Thoracic aorta (tissue), 2 donors: ENCODE data around the gene WDFY3. TPM values are rescaled to one million over a fixed set of nuclear protein-coding genes. Genes with fewer than 3 reads are reported as not detected.

Experiments
- ATAC-seq: fragments of 150-250 bp; one replicate; pipeline ENCODE4 v1.8.0; 2017; ENCODE audit warnings: low read depth; ENCODE audit not compliant: insufficient number of reproducible peaks, low FRiP score
- DNase-seq: peaks from one replicate; pipeline ENCODE4 v3.0.0-alpha.2; 2020; ENCODE audit warnings: low spot score
- H3K27ac ChIP-seq, 2 donors: fragments of 200-600 bp; sonication (generic); 1 replicate in 1 of 2; 2 replicates in 1 of 2; pipeline ENCODE4 v1.5.1; 2016; ENCODE audit warnings: mild to moderate bottlenecking in 2 of 2, moderate library complexity in 2 of 2
- H3K27me3 ChIP-seq: fragments of 200-600 bp; sonication (generic); replicated peaks from 2 replicates; pipeline ENCODE4 v1.6.0; 2016; ENCODE audit warnings: mild to moderate bottlenecking; ENCODE audit not compliant: insufficient read depth
- H3K36me3 ChIP-seq: fragments of 200-600 bp; sonication (generic); one replicate; pipeline ENCODE4 v1.5.1; 2016
- H3K4me1 ChIP-seq, 2 donors: fragments of 200-600 bp; sonication (generic); 1 replicate in 1 of 2; 2 replicates in 1 of 2; pipeline versions ENCODE4 v1.5.1 to v1.6.0; 2016; ENCODE audit warnings: low read depth in 2 of 2, mild to moderate bottlenecking in 1 of 2; ENCODE audit not compliant: control insufficient read depth in 1 of 2
- H3K4me3 ChIP-seq: fragments of 200-600 bp; sonication (generic); 2 replicates; pipeline ENCODE4 v1.5.1; 2016; ENCODE audit warnings: mild to moderate bottlenecking
- H3K9me3 ChIP-seq: fragments of 200-600 bp; sonication (generic); 2 replicates; pipeline ENCODE4 v1.5.1; 2016
- total RNA-seq, 2 donors: library from RNA; depleted of rRNA; stranded (reverse); fragments of >200 nt; gene quantifications; one replicate each; pipeline versions ENCODE4 v1.1.0 to v1.2.3, GENCODE V29; 2016
- TF ChIP-seq, protein P1 (sequence below): fragments of 200-600 bp; sonication (generic); IDR thresholded peaks from one replicate; pipeline ENCODE4 v1.5.1; 2019; ENCODE audit warnings: antibody characterized with exemption

The WDFY3 gene
- total RNA-seq, 2 donors from 2014 or later, result 116 to 140 TPM

DNA sequence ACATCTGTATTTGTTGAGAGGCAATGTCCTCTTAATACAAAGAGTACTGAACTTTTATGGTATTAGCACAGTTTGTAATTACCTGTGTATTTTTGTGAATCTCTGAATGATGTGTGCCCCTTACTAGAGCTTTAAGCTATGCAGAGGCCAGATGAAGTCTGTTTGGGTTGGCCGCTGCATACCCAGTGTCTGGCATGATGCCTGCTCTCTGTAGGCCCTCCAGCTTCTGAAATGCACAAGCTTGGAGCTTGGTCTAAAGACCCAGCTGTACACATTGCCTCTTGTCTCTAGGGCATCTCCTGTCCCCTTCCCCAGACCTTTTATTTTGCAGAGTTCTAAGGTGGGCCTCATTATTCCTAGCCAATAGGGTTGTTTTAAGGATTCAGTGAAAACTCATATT is 315.0 kb downstream of the WDFY3 start:
- H3K4me3 ChIP-seq, result no peak overlapping the region
- TF ChIP-seq, protein P1, sequence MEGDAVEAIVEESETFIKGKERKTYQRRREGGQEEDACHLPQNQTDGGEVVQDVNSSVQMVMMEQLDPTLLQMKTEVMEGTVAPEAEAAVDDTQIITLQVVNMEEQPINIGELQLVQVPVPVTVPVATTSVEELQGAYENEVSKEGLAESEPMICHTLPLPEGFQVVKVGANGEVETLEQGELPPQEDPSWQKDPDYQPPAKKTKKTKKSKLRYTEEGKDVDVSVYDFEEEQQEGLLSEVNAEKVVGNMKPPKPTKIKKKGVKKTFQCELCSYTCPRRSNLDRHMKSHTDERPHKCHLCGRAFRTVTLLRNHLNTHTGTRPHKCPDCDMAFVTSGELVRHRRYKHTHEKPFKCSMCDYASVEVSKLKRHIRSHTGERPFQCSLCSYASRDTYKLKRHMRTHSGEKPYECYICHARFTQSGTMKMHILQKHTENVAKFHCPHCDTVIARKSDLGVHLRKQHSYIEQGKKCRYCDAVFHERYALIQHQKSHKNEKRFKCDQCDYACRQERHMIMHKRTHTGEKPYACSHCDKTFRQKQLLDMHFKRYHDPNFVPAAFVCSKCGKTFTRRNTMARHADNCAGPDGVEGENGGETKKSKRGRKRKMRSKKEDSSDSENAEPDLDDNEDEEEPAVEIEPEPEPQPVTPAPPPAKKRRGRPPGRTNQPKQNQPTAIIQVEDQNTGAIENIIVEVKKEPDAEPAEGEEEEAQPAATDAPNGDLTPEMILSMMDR, result no peak
- DNase-seq, result no peak
- H3K4me1 ChIP-seq, result no peaks in the 10 kb centered on the region
- no peaks in the 10 kb centered on the region for H3K27me3 ChIP-seq
- H3K36me3 ChIP-seq, result no peaks in the 10 kb centered on the region
- ATAC-seq, result no peak
- no peaks in the 10 kb centered on the region for H3K9me3 ChIP-seq
- no peak overlapping the region for H3K27ac ChIP-seq

DNA sequence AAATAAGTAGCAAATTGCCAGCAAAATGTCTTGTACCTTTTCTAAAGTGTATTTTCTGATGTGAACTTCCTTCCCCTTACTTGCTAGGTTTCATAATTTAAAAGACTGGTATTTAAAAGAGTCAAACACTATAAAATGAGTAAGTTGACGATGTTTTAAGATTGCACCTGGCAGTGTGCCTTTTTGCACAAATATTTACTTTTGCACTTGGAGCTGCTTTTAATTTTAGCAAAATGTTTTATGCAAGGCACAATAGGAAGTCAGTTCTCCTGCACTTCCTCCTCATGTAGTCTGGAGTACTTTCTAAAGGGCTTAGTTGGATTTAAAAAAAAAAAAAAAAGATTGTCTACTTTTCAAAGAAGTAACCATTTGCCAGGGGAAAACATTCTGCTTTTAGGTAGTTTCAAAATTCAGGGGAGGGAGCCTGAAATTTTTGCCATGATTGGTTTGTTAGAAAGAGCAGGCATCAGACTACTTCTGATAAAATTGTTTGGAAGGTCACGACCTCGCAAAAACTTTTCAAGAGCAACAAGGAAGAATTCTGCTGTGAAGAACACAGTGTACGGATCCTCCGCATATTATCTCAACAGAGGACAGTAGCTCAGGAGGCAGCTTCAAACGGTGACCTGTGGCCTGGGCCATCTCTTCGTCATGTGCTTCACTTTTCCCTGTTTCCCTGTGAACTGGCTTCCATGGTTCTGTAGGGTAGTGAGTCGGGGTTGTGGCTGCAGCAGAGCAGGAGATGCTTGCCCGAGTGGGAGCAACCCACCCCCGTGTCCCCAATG is 317.4 kb downstream of the WDFY3 start:
- no peak overlapping the region for H3K4me3 ChIP-seq
- H3K27ac ChIP-seq, result no peak overlapping the region
- no peaks in the 10 kb centered on the region for H3K9me3 ChIP-seq
- H3K27me3 ChIP-seq, result no peaks in the 10 kb centered on the region
- TF ChIP-seq, protein P1, result no peak
- DNase-seq (no peak), ATAC-seq (no peak)
- H3K4me1 ChIP-seq, result no peaks in the 10 kb centered on the region
- no peaks in the 10 kb centered on the region for H3K36me3 ChIP-seq

DNA sequence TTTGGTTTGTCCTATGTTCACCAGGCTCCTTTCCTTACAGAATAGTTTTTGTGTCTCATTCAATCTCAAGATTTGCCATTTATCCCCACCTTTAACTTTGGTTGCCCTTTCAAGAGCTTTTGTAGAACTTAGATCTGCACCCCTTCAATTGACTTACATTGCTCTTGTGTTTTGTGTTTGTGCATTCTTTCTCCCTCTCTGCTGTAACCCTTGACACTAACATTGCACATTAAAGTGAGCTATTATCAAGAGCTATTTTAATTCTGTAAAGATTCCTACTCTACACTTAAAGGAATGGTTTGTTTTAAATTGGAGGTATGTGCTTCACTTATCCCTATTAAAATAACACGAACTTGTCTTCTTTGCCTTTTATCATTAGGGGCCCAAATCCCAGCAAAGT is 318.3 kb downstream of the WDFY3 start:
- no peaks in the 10 kb centered on the region for H3K36me3 ChIP-seq
- ATAC-seq (no peak), DNase-seq (no peak)
- TF ChIP-seq, protein P1, result no peak
- H3K9me3 ChIP-seq, result no peaks in the 10 kb centered on the region
- H3K4me1 ChIP-seq, result no peaks in the 10 kb centered on the region
- no peaks in the 10 kb centered on the region for H3K27me3 ChIP-seq
- H3K27ac ChIP-seq, result no peak overlapping the region
- H3K4me3 ChIP-seq, result no peak overlapping the region

DNA sequence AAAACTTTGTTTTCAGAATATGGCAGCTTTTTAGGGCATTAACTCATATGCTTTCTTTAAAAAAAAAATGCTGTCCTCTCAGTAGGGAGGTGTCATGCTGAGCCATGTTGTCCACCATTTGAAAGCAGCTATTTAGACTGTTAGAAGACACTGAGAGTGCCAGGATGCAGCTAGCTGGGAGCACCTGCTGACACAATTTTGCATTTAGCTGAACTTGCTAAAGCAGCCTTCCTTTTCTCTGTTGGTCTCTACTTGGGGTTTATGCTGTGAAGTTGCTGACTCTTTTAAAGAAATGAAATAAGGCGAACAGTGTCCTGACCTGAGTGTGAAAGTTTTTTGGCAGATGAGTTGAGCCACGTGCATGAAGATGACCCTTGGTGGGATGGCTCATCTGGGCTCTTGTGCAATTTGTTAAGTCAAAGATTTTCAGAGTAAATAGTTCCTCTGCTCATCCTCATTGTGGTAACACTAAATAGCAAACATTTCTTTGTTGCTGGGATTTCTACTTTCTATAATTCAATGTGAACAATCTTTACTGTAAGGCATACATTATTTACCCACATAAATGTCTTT is 319.1 kb downstream of the WDFY3 start:
- Histone ChIP-seq H3K4me3 (no peak overlapping the region), H3K36me3 (no peaks in the 10 kb centered on the region), H3K27ac (no peak overlapping the region), H3K27me3 (no peaks in the 10 kb centered on the region), H3K9me3 (no peaks in the 10 kb centered on the region), H3K4me1 (no peaks in the 10 kb centered on the region)
- TF ChIP-seq, protein P1, result no peak
- no peak for DNase-seq
- no peak for ATAC-seq

DNA sequence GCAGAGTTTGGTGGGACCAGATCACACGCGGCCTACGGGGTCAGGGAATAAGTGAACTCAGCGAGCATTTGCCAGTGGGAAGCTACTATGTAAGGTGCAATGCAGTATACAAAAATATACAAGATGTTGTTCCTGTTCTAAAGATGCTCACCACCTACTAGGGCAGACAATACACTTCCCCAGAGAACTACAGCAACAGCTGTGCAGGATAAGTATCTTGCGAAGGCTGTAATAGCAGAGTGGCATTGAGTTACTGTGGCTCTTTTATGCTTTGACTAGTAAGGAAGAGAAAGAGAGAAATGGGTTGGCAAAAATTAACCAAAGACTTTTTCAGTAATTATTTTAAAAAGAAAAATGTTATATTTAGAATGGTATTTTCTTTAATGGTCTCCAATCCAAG is 322.4 kb downstream of the WDFY3 start:
- Histone ChIP-seq H3K9me3 (no peaks in the 10 kb centered on the region), H3K4me1 (no peaks in the 10 kb centered on the region), H3K27ac (no peak overlapping the region), H3K36me3 (no peaks in the 10 kb centered on the region), H3K27me3 (no peaks in the 10 kb centered on the region), H3K4me3 (no peak overlapping the region)
- TF ChIP-seq, protein P1, result no peak
- no peak for ATAC-seq
- DNase-seq, result no peak
